Adrenal gland (tissue), 12 donors: ENCODE measurements around the gene CNOT11. TPM values are rescaled to one million over a fixed set of nuclear protein-coding genes. Genes with fewer than 3 reads are reported as not detected.

Experiments
- DNase-seq, 7 donors: peaks; one replicate each; pipeline ENCODE4 v3.0.0-alpha.2; 2019 to 2020
- H3K27ac ChIP-seq, 5 donors: fragments of 200-600 bp; sonication (generic) in 4 of 5; 1 replicate in 3 of 5; 2 replicates in 2 of 5; pipeline versions ENCODE4 v1.5.1 to v1.8.0; 2016 to 2020; ENCODE audit warnings: mild to moderate bottlenecking in 1 of 5
- H3K27me3 ChIP-seq: fragments of 200-600 bp; 2 replicates; pipeline ENCODE4 v1.8.0; 2021
- H3K36me3 ChIP-seq, 2 donors: fragments of 200-600 bp; replicated peaks in 1 of 2; 1 replicate in 1 of 2; 2 replicates in 1 of 2; pipeline versions ENCODE4 v1.5.1 to v1.8.0; 2018 to 2022
- H3K4me1 ChIP-seq, 2 donors: fragments of 200-600 bp; replicated peaks in 1 of 2; 1 replicate in 1 of 2; 2 replicates in 1 of 2; pipeline versions ENCODE4 v1.5.1 to v1.8.0; 2018 to 2021
- H3K4me3 ChIP-seq, 4 donors: fragments of 200-600 bp; sonication (generic) in 3 of 4; one replicate each; pipeline ENCODE4 v1.5.1; 2016 to 2018
- H3K9me3 ChIP-seq, 3 donors: fragments of 200-600 bp; sonication (generic) in 1 of 3; replicated peaks in 1 of 3; 1 replicate in 2 of 3; 2 replicates in 1 of 3; pipeline versions ENCODE4 v1.5.1 to v1.8.0; 2016 to 2021
- CTCF ChIP-seq, 6 experiments: fragments of 450-650 bp in 4 of 6; fragments of 200-600 bp in 2 of 6; sonication (generic) in 1 of 6; IDR thresholded peaks; 1 replicate in 5 of 6; 2 replicates in 1 of 6; pipeline versions ENCODE4 v1.5.1 to v1.8.0; 2016 to 2021; ENCODE audit warnings: antibody characterized with exemption in 6 of 6, mild to moderate bottlenecking in 2 of 6, moderate library complexity in 1 of 6
- POLR2A ChIP-seq, 2 donors: fragments of 450-650 bp; IDR thresholded peaks; one replicate each; pipeline ENCODE4 v1.6.1; 2017; ENCODE audit warnings: antibody characterized with exemption in 2 of 2, mild to moderate bottlenecking in 2 of 2, moderate library complexity in 1 of 2
- WGBS, 4 donors: extraction: QIAGEN DNeasy Blood & Tissue Kit in 2 of 4; methylation state at CpG; one replicate each; pipeline versions ENCODE4 v1.1.5 to v1.1.7; 2013 to 2017; 5-methylcytosine and 5-hydroxymethylcytosine counted together
- intact Hi-C, 2 donors: fragments of 100-400 bp; cut with DNase I; formaldehyde crosslinking; loops; one replicate each; pipeline versions ENCODE4 v1.14.1 to v1.15.0; 2022 to 2023
- polyA plus RNA-seq, 3 donors: library from polyadenylated mRNA; stranded (reverse); fragments of 200-250 nt in 2 of 3; fragments of 350-450 nt in 1 of 3; fragmentation: Illumina TruSeq in 1 of 3; extraction: RNeasy Lipid Tissue Mini Kit (QIAGEN cat#74804) in 1 of 3; gene quantifications; one replicate each; pipeline ENCODE4 v1.2.3, GENCODE V29; 2013 to 2014
- total RNA-seq, 9 donors: library from RNA; depleted of rRNA in 4 of 9; stranded (reverse); fragments of >200 nt in 4 of 9; fragments of 120-200 nt in 1 of 9; fragmentation: NEBNext Ultra II Directional in 1 of 9; extraction: Animal tissue kit (Norgen Biotek cat#: 25700) in 1 of 9; gene quantifications; one replicate each; pipeline versions ENCODE4 v1.1.0 to v1.2.4, GENCODE V29; 2013 to 2023
- donor health status: healthy with polysubstance abuse.
- donor health status: Bipolar disorder and iron deficiency.
- donor health status: DM: yes; HTN: yes; CAD: no.
- donor health status: DM: no; HTN: no; CAD: no.
- donor health status: DM: no; HTN: no; CAD: no.
- donor health status: DM: yes; HTN: yes; CAD: no.

The CNOT11 gene
- total and polyA plus RNA-seq, 12 donors: 9.5 to 67.3 (median 32.6) TPM

- no peaks in the 10 kb centered on the region for H3K27me3 ChIP-seq
- no peaks in the 10 kb centered on the region for H3K9me3 ChIP-seq
- no peak overlapping the region for H3K4me3 ChIP-seq
- intact Hi-C loops: no loop called here
- WGBS, 4 donors: 67 to 71% (median 67%) methylated on average over 15 of the region's 15 CpGs
- peaks cover 0 to 86% of the 10 kb centered on the region in 2 donors for H3K36me3 ChIP-seq
- H3K27ac ChIP-seq: no peak overlapping the region
- no peak for DNase-seq
- no peak for TF ChIP-seq POLR2A (IDR thresholded peaks at IDR 0.05)
- TF ChIP-seq CTCF (IDR thresholded peaks at IDR 0.05): no peak
- H3K4me1 ChIP-seq: no peaks in the 10 kb centered on the region
These were observed 15.3 kb downstream of the CNOT11 start for GRCh38 chr2:101267671-101268656.

- no peaks in the 10 kb centered on the region for H3K9me3 ChIP-seq
- no peaks in the 10 kb centered on the region for H3K4me1 ChIP-seq
- TF ChIP-seq POLR2A (IDR thresholded peaks at IDR 0.05) (no peak), CTCF (IDR thresholded peaks at IDR 0.05) (no peak)
- intact Hi-C loops: no loop called here
- peaks cover 0 to 81% of the 10 kb centered on the region in 2 donors for H3K36me3 ChIP-seq
- H3K27me3 ChIP-seq: no peaks in the 10 kb centered on the region
- H3K4me3 ChIP-seq: no peak overlapping the region
- WGBS, 4 donors: 90 to 98% (median 92%) methylated on average over 8 of the region's 8 CpGs
- no peak overlapping the region for H3K27ac ChIP-seq
- DNase-seq: no peak
These were observed 18.1 kb downstream of the CNOT11 start for GRCh38 chr2:101270700-101271259.

GRCh38 chr2:101272045-101272784 lies 19.5 kb downstream of the CNOT11 start:
- intact Hi-C loops: no loop called here
- WGBS, 4 donors: 78 to 94% (median 87%) methylated on average over 3 of the region's 3 CpGs
- no peak for DNase-seq
- Histone ChIP-seq H3K4me3 (no peak overlapping the region), H3K27me3 (no peaks in the 10 kb centered on the region), H3K27ac (no peak overlapping the region), H3K4me1 (no peaks in the 10 kb centered on the region), H3K36me3 (peaks cover 0 to 74% of the 10 kb centered on the region in 2 donors), H3K9me3 (no peaks in the 10 kb centered on the region)
- no peak for TF ChIP-seq POLR2A (IDR thresholded peaks at IDR 0.05)
- no peak for TF ChIP-seq CTCF (IDR thresholded peaks at IDR 0.05)

- no peak overlapping the region for H3K27ac ChIP-seq
- H3K4me3 ChIP-seq: no peak overlapping the region
- no peaks in the 10 kb centered on the region for H3K27me3 ChIP-seq
- no peak for DNase-seq
- no peaks in the 10 kb centered on the region for H3K4me1 ChIP-seq
- TF ChIP-seq CTCF (IDR thresholded peaks at IDR 0.05) (no peak), POLR2A (IDR thresholded peaks at IDR 0.05) (no peak)
- WGBS, 4 donors: 82 to 94% (median 86%) methylated on average over 8 of the region's 8 CpGs
- peaks cover 0 to 70% of the 10 kb centered on the region in 2 donors for H3K36me3 ChIP-seq
- no peaks in the 10 kb centered on the region for H3K9me3 ChIP-seq
- intact Hi-C loops: no loop called here
These were observed 20.4 kb downstream of the CNOT11 start for GRCh38 chr2:101273056-101273455.
